ENCODE data around the gene RAI1.
A peak's percentile ranks its signal among the peaks of the same experiment; 100 is the strongest.

Gene RAI1

DNA sequence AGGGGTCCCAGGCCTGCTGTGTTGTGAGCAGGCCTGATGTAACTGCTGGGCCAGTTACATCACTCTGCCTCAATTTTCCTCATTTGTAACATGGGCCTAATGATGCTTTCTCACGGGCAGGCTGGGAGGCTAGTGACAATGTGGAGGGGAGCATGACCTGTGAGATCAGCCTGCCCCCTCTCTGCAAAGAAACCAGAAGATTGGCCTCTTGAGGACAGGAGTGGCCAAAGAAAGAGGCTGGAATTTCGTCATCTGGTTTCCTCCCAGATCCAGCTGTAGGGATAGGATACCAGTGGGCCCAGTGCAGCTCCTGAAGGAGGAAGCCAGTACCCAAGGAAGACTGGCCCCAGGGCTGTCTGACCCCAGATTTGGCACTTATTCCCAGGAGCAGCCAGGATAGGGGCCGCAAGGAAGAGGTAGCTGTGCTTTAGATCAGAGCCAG lies 156.1 kb downstream of the RAI1 start:
- DNase-seq, result no peak

DNA sequence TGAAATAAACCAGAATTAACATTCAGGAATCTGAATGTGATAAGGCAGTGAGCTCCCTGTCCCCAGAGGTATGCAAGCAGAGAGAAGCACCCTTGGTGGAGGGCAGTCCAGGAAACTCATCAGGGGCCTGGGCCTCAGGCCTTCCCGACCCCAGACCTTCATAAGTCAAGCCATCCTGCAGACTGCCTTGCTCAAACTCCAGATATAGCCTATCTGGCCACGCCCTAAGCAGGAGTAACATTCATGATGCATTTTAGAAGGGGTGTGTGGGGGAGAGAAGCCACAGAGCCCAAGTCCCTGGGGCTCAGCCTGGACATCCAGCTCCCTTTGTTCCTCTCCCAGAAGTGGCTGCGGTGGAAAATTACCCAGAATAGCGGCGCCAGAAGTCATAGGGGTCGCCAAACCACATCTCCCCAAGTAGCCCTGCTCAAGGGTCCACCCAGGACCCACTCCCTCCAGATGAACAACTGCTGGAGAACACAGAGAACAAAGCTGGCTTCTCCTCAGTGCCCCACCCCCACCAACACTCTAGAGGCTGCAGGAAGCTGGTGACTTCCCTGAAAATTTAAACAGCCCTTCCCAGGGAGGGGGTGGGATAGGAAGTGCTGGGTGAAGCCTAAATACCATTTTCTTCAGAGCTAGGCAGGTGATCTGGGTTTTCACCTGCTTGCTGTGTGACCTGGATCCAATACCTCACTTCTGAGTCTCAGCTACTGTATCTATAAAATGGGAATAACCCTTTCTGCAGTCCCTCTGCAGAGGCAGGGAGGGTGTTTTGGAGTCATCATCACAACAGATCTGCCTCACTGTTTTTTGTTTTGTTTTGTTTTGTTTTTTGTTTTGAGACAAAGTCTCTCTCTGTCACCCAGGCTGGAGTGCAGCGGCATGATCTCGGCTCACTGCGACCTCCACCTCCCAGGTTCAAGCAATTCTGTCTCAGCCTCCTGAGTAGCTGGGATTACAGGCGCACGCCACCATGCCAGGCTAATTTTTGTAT lies 157.0 kb downstream of the RAI1 start:
- DNase-seq, result no peak

- peak; percentile 80 for DNase-seq
Measured at GRCh38 chr17:17839791-17840707, 158.8 kb downstream of the RAI1 start.

DNA sequence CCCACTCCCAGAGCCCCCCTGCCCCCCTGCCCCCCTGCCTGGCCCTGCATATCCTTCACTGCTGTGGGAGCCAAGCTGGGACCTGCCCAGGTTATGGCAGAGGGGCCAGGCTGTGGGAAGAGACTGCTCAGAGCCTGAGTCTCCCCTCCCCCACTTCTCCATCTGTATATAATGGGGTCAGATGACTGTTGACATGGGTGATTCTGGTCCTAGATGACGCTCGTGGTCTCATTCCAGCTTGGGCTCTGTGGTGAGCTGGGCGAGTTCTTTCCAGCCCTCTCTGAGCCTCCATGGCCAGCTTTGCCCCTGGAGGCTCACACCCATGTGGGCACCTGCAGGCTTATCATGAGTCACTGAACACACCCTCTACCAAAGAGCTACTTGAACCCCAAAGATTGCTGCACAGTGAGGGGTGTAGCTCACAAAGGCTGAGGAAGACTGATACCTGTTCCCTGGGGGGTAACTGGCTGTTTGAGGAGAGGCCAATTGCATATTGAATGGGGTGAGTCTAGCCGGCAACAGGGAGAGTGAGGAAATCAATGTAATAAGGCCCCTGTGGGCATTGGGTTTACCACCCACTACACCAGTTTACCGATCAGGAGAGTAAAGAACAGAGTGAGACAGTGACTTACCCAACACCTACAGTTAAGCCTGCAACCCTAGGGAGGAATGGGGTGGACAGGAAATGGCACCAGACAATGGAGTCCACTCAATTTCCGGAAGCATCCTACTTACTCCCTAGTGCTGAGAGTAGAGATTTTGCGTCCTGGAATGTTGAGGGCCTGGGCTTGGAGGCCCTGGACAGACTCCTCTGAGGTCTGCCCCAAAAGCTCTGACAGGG lies 159.7 kb downstream of the RAI1 start:
- DNase-seq, result no peak

GRCh38 chr17:17841601-17842025 lies 160.4 kb downstream of the RAI1 start:
- DNase-seq, result no peak

DNA sequence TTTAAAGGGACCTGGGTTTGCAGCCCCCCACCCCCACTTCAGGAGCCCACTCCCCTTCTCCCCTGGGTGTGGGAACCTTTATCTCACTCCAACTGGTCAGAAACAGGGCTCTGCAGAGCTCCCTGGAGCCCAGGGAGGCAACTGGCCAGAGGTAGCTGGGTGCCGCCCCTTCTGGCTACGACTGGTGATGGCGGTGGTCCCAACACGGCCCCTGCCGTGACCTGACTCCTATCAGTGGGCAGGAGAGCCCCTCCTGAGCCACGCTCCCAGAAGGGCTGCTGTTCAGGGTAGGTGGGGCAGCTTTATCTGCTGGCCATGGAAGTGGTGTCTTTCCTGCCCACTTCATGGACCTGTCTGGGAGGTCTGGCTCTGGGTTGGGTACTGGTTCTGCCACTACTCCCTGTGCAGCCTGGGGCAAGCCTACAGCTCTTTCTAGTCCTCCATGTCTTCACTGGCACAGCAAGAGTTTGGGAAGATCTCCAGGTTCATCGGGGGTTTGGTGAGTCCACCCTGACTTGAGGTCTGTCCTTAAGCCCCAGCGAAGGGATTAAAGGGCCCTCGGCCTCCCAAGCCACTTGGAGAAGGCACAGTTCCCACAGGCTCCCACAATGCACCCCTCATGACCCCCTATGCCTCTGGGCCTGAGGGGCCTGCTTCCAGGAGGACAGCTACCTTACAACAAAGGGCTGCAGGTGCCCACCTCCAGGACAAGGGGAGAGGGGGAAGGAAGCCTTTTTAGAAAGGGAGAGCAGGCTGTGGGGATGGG lies 161.0 kb downstream of the RAI1 start:
- no peak for DNase-seq

GRCh38 chr17:17843096-17843495 lies 161.8 kb downstream of the RAI1 start:
- DNase-seq, result no peak

- DNase-seq, result no peak
Measured at GRCh38 chr17:17844079-17844478, 162.8 kb downstream of the RAI1 start.

GRCh38 chr17:17844500-17844899 lies 163.2 kb downstream of the RAI1 start:
- DNase-seq, result no peak

GRCh38 chr17:17845046-17845775 lies 164.0 kb downstream of the RAI1 start:
- no peak for DNase-seq

DNA sequence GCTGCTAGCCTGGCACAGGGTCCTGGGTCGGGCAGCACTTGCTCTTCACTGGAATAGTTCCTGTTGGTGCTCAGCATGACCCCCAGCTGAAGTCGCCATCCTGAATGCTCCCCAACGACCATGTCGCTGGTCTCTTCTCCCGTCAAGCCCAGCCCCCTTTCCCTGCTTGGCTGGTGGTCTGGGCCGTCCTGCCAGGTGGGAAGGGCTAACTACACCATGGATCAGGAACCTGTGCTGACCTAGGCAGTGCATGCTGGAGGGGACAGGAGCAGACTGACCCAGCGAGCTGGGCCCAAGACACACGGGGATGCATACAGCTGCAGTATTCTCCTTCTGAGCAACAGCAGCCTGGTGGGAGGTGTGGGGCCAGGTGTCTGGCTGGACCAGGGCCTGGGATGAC lies 164.7 kb downstream of the RAI1 start:
- no peak for DNase-seq

DNA sequence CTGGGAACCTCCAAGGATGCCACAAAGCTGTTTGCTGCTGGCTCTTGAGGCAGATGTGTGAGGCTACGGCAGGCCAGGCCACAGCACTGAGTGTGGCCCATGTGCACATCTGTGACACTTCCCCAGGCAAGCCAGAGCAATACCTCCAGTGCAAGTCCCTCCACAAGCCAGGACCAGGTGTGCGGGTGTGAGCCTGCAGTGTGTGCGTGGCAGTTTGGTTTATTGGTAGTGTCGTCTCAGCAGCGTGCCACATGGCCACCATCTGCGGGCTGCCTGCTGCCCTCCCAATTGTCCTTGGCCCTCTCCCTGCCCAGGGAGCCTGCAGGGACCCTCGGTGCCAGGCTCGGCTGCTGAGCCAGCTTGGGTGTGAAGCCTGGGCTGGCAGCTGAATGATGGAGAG lies 165.4 kb downstream of the RAI1 start:
- no peak for DNase-seq

GRCh38 chr17:17847118-17847689 lies 165.9 kb downstream of the RAI1 start:
- no peak for DNase-seq

GRCh38 chr17:17847726-17848125 lies 166.5 kb downstream of the RAI1 start:
- no peak for DNase-seq

DNA sequence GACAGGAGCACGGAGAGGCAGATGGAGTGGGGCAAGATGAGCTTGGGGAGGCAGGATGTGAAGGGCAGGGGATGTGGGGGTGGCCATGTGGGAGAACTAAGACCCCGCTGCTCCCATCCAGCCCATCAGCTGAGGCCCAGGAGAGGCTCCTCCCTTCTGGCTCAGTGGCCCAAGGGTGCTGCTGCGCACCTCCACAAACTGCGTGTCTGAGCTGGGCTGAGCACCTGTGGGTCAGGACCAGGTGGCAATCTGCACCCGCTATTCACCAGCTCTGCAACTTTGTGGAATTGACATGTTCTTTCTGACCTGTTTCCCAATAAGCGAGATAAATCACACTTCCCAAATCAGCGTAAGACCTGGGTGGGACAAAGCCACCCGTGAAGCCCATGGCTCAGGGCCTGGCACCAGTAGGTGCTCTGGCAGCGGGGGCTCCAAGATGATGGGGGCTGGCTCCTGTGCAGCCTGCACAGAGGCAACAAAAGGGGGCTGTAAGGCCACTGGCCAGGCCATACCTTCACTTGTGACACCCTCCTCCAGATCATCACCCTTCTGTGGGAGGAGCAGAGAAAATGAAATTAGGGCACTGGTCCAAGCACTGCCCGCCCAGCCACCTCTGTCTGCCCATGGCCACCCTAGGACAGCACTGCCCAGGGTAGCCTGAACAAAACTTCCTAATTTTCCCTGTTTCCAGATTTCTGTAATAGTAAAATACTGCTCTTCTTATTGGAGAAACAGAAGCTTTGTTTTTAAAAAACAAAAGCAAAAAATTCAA lies 167.2 kb downstream of the RAI1 start:
- DNase-seq, result no peak

GRCh38 chr17:17849147-17849820 lies 168.0 kb downstream of the RAI1 start:
- no peak for DNase-seq

GRCh38 chr17:17849845-17850373 lies 168.7 kb downstream of the RAI1 start:
- DNase-seq, result peak; percentile 58

DNA sequence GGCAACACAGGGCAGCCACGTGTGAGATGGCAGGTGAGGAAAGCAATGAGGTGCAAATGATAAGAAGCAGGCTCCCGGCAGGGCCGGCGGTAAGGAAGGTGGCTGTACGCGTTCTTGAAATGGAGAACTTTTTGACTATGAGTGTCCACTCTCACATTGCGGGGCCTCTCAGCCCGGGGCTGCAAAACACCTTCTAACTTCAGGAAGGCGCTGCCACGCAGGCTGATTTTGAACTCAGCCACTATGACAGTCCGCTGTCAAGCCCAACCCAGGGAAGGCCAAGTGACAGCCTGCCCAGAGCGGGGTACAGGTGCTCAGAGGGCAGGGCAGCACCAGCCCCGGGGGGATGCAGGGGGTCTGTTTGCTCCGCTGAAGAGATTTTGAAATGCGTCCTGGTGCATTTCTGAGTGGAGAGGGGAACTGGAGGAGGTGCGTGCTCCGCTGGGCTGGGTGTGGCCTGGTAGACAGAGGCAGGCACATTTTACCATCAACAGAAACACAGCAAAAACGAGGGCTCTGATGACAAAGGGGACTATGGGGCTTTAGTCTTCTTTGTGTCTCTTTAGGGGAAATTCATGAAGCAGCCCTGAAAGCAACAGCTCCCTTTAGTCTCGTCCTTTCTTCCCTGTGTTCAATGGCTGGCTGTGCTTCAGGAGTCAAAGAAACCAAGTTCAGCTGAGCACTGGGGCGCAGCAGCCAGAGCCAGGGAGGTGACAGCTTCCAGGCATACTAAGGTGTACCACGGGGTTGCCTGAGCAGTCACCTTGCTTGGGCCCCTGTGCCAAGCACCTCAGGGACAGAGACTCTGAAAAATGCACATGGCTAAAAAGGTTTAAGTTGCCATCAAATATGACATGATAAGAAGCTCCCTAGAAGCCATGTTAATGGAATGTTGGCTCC lies 170.1 kb downstream of the RAI1 start:
- no peak for DNase-seq

Measured in T1000 (cell line).